Neural progenitor cell (in vitro differentiated cells): Measurements from ENCODE around the gene TP53BP2.

ENCODE experiments used
- CTCF ChIP-seq: fragments of 200-600 bp; sonication (generic); IDR thresholded peaks from 2 replicates; pipeline ENCODE4 v1.5.1; 2017; ENCODE audit warnings: antibody characterized with exemption, mild to moderate bottlenecking
- EZH2 ChIP-seq: fragments of 200-600 bp; sonication (generic); IDR thresholded peaks from 2 replicates; pipeline ENCODE4 v1.6.1; 2017; ENCODE audit warnings: antibody characterized with exemption, mild to moderate bottlenecking, moderate library complexity
- EZH2phosphoT487 ChIP-seq: fragments of 200-600 bp; sonication (generic); IDR thresholded peaks from 2 replicates; pipeline ENCODE4 v1.6.1; 2017; ENCODE audit warnings: antibody characterized with exemption

- TF ChIP-seq CTCF (no peak), EZH2phosphoT487 (no peak), EZH2 (no peak)
Measured at GRCh38 chr1:223828162-223828848, 17.4 kb downstream of the TP53BP2 start.
